GM18505 (cell line): ENCODE results near the gene BMAL2.

Source experiments
- ATAC-seq: cut with Tn5 transposase; IDR thresholded peaks from one replicate; pipeline ENCODE4 v1.9.1; 2021; ENCODE audit not compliant: unreplicated experiment
- POLR2A ChIP-seq: IDR thresholded peaks from 4 replicates; pipeline ENCODE4 v1.6.1; 2011; ENCODE audit warnings: borderline replicate concordance; ENCODE audit not compliant: insufficient read depth, insufficient read length; ENCODE audit errors: extremely low read depth

The BMAL2 gene, protein sequence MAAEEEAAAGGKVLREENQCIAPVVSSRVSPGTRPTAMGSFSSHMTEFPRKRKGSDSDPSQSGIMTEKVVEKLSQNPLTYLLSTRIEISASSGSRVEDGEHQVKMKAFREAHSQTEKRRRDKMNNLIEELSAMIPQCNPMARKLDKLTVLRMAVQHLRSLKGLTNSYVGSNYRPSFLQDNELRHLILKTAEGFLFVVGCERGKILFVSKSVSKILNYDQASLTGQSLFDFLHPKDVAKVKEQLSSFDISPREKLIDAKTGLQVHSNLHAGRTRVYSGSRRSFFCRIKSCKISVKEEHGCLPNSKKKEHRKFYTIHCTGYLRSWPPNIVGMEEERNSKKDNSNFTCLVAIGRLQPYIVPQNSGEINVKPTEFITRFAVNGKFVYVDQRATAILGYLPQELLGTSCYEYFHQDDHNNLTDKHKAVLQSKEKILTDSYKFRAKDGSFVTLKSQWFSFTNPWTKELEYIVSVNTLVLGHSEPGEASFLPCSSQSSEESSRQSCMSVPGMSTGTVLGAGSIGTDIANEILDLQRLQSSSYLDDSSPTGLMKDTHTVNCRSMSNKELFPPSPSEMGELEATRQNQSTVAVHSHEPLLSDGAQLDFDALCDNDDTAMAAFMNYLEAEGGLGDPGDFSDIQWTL

DNA sequence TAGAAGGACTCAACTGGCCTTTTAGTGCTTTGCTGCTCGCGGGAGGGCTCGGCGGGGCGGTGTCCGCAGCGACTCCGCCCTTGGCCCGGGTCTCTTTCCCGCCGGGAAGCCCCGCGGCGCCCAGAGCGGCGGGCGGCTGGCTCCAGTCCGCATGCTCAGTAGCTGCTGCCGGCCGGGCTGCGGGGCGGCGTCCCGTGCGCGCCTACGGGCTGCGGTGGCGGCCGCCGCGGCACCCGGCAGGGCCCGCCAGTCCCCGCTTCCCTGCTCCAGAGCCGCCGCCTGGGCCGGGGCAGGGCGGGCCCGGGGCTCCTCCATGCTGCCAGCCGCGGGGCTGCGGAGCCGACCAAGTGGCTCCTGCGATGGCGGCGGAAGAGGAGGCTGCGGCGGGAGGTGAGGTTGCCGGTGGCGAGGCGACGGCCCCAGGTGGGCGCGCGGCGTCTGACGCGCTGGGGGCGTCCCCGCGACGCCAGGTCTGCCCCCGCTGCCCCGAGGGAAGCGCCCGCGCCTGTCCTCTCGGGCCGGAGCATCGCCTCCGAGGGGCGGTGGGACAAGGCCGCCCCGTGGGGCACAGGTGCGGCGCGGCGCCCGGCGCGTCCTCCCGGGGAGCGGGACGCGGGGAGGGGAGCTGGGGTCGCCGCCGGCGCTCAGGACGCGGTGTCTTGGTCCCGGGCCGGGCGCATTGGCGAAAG lies at the start of gene BMAL2:
BMAL2 (plus strand) TSS at position 123 of the 689 bp plus-strand sequence; CDS start at position 360, 237 bp downstream.
- peak; percentile 74 for TF ChIP-seq POLR2A
- peak; percentile 46 for ATAC-seq

DNA sequence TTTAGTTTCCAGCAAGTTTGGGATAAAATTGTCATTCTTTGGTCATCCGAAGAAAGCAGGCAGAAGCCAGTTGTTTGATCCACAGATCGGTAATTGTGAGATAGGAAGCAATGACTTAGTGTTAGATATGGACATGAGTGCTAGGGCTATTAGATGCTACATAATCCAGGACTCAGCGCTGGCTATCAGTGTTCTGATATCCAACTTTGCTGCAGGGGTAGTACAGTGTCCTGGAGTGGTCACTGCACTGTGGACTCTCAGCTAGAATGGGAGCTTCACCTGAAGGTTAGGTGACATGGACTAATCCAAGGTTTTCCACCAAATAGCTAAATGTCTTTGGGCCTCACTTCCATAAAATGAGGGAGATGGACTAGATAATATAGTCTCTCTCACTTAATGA lies 48.6 kb upstream of the BMAL2 start:
- ATAC-seq: no peak
- TF ChIP-seq POLR2A: peak; percentile 24

DNA sequence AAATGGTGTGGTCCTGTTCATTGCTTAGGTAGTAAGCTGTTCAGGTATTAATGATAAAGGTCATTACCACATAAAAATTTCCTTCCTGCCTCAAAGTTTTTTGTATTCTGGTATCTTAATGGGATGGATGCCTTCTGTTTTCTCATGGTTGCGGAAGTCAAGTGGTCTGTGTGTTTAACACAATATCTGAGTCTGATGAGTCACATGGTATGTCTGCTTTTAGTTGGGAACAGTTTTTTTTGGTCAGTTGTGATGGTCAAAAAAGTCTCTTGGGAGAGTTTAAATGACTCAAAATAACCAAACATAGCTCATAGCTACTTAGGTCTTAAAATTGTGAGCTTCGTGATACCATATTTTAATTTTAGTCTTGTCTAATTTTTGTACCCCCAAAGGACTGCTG lies 47.9 kb upstream of the BMAL2 start:
- ATAC-seq: peak; percentile 45
- no peak for TF ChIP-seq POLR2A

DNA sequence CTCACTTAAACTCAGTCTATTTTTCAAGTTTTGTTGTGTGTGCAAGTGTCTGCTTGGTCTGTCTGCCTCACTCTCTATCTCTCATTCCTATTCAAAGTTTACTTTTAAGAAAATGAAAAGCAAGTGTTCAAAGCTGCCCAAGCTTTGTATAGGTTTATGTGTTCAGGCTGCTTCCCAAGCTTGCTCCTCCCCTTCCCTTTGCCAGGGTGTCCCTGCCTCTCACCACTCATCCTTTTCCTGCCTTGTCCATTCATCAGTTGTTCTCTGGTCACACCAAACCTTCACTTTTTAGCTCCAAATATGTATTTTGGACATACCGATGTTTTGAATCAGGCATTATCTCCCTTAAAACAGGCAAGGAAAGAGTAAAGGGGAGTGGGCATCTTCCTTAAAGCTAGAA lies 47.2 kb upstream of the BMAL2 start:
- ATAC-seq: no peak
- TF ChIP-seq POLR2A: no peak

DNA sequence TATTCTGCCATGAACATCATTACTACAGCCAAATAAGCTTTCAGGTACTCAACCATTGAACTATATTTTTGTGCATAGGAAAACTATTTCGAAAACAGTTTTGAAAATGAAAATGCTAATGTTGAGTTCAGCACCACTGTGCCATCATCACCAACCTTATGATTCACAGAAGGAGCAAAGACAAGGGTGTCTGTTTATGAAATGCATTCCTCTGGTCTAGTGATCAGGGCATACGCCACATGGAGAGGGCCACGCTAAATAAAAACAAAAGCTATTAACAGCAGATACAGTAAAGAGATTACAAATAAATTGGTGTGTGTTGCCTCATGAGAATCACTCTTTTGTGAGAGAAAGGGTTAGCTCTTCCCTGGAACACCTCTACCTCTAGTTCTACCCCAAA lies 43.2 kb upstream of the BMAL2 start:
- TF ChIP-seq POLR2A: no peak
- ATAC-seq: no peak

DNA sequence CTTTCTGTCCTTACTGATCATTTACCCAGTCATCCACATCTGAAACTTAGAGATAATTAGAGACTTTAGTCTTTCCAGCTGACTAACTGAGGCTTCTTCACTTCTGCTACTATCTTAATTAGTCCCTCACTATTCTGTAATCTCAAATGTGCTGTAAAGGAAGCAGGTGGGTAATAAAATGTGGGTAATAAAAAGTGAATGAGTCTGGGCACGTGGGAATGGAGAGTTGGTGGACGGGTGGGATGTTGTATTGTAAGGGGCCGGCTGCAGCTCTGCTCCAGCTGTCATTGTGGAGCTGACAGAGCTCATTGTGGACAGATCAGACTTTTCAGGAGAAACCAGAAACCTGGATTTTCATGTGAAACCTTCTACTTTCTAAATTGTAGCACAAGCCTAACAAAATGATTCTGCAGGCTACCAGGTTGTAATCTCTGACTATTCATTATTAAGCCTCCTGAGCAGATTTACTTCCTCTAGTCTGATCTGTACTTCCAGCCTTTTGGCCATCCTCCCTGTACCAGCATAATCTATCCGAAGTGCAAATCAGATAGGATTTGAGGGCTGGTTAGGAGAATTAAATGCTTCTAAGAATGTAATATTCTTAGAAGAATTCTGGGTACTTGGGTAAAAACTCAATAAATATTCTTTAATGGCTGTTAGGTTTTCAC lies 42.0 kb upstream of the BMAL2 start:
- no peak for ATAC-seq
- no peak for TF ChIP-seq POLR2A

DNA sequence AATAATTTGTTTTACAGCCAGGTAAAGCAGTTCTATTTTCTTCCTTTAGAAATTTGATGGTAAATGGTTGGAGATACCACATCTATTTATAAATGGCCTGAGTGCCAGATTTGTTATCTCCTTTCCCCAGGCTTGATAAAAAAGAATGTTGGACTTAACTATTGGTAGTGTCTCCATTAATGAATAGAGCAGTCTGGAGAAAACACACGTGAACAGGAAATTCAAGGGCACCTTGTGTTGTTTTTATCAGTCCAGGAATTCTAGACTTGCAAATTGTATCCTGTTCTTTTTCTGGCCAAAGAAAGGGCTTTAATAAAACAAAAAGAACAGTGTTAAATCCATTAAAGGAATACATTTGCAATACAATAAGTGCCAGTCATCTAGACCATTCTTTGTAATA lies 40.8 kb upstream of the BMAL2 start:
- no peak for TF ChIP-seq POLR2A
- ATAC-seq: no peak

DNA sequence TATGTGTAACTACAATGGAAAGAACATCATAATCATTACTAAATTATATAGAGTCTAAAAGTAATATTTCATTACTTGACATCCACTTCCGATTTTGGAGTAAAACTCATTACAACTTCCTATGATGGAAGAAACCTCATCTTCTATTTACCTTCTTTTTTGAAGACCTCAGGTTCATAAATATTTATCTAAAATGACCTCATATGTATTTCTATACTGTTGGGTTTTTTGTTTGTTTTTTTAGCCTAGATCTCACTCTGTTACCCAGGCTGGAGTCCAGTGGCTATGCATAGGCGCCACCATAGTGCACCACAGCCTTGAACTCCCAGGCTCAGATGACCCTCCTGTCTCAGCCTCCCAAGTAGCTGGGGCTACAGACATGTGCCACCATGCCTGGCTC lies 39.9 kb upstream of the BMAL2 start:
- TF ChIP-seq POLR2A: no peak
- no peak for ATAC-seq

DNA sequence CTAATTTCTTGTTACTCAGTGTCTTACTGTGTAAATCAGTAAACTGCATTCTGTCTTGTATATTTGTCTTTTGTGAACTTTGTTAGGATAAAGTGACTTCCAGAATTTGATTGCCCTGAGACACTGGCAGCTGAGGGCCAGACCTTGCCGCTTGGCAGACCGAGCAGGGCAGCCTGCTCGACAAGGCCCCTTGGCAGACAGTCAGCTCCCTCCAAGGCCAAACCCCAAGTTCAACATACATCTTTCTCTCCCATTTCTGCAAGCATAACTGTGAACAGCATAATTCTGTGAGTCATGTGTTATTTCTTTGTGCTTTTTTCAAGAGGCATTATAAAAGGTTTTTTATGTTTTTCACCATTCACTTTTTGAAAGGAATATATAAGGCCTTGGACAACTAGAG lies 39.2 kb upstream of the BMAL2 start:
- no peak for ATAC-seq
- TF ChIP-seq POLR2A: no peak

DNA sequence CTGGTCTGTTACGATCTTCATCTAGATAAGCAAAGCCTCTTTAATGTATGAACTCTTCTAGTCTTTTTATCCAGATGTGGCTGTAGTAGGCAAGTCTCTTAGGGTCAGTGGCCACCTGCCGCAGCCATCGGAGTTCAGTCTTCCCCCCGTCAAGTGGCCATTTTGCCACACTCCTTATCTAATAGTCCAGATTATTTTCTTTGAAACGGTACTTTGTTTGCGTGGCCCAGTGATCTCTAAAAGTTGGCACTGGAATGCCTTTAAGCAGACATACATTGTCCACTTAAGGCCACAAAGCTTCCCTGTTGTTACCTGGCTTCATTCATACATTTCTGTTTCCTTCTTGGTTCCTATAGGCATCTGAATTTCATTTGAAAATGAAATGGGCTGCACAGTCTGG lies 36.0 kb upstream of the BMAL2 start:
- ATAC-seq: no peak

DNA sequence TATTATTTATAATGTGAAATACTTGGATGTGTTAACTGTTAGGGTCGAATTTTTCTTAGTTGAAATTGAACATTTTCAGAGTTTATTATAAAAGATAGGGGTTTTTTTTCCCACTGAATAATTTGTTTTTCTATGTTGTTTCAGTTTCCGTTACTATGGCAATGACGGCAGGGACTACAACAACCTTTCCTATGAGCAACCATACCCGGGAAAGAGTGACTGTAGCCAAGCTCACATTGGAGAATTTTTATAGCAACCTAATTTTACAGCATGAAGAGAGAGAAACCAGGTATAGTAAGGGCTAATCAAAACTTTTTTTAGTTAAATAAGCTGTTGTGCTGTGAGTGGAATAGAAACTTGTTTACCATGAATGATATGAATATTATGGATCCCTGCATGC lies 35.1 kb upstream of the BMAL2 start:
- ATAC-seq: no peak
- no peak for TF ChIP-seq POLR2A

More for the DNA sequence above, 36.0 kb upstream of the BMAL2 start:
- TF ChIP-seq POLR2A: no peak

DNA sequence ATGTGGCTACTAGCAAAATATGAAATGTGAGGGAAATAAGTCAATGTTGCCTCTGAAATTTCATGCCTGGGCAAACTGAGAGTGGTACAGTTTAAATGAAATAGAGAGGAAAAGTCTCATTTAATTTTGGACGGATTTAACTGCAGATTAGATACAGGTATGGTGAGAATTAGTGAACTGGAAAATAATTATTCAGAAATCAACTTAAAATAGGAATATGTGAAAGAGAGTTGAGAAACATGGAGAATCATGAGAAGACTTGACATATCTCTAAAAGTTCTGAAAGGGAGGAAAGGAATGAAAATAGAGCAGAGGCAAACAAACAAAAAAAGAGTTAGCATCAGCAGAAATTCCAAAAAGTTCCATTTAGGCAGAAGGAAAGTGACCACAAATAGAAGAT lies 33.5 kb upstream of the BMAL2 start:
- no peak for ATAC-seq
- no peak for TF ChIP-seq POLR2A

DNA sequence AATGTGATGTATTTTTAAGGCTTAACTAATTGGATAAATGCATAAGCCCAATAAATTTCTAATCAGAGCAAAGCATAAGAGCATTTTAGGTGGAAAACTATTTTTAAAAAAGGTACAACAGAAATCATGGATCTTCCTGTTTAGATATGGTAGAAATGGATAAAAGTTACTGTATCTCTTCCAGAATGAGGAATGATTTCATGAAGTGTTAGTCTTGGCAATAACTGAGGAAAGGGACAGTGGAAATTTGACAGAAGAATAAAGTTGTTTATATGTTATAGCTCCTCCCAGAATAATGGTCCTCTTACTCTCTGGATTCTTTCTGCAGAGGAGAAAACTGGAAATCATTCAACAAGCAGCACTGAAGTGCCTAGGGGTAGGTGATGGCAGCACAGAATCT lies 32.4 kb upstream of the BMAL2 start:
- no peak for TF ChIP-seq POLR2A
- ATAC-seq: no peak
